Testis (tissue), 3 donors: ENCODE data around the gene ACER3. TPM values are rescaled to one million over a fixed set of nuclear protein-coding genes. Genes with fewer than 3 reads are reported as not detected.
"Not testable (repeated sequence)": the region's sequence is repeated elsewhere in the genome, so short reads cannot be mapped to it uniquely, and the experiment has no call there.

Experiments used
- DNase-seq: peaks from one replicate; pipeline ENCODE4 v3.0.0-alpha.2; 2019
- H3K27ac ChIP-seq, 2 donors: fragments of 200-600 bp; sonication (generic); one replicate each; pipeline ENCODE4 v1.5.1; 2019
- H3K27me3 ChIP-seq: fragments of 200-600 bp; sonication (generic); one replicate; pipeline ENCODE4 v1.5.1; 2019
- H3K36me3 ChIP-seq: fragments of 200-600 bp; sonication (generic); one replicate; pipeline ENCODE4 v1.5.1; 2017; ENCODE audit warnings: low read depth; ENCODE audit errors: missing control alignments
- H3K4me1 ChIP-seq: fragments of 200-600 bp; sonication (generic); one replicate; pipeline ENCODE4 v1.5.1; 2019
- H3K4me3 ChIP-seq, 2 donors: fragments of 200-600 bp; sonication (generic); one replicate each; pipeline ENCODE4 v1.5.1; 2017 to 2019
- H3K9me3 ChIP-seq: fragments of 200-600 bp; sonication (generic); one replicate; pipeline ENCODE4 v1.5.1; 2017
- CTCF ChIP-seq, 3 experiments: fragments of 450-650 bp in 2 of 3; fragments of 200-600 bp in 1 of 3; sonication (generic) in 1 of 3; IDR thresholded peaks; one replicate each; pipeline ENCODE4 v1.5.1; 2016 to 2019; ENCODE audit warnings: antibody characterized with exemption in 3 of 3, mild to moderate bottlenecking in 2 of 3, moderate library complexity in 1 of 3
- POLR2A ChIP-seq: fragments of 450-650 bp; IDR thresholded peaks from one replicate; pipeline ENCODE4 v1.6.1; 2017; ENCODE audit warnings: antibody characterized with exemption, mild to moderate bottlenecking, moderate library complexity
- WGBS, 2 donors: methylation state at CpG; one replicate each; pipeline ENCODE4 v1.1.5; 2018; 5-methylcytosine and 5-hydroxymethylcytosine counted together
- intact Hi-C: fragments of 100-400 bp; cut with DNase I; formaldehyde crosslinking; loops from one replicate; pipeline ENCODE4 v1.15.1; 2023; ENCODE audit warnings: low total_unique reads
- polyA plus RNA-seq: library from polyadenylated mRNA; stranded (reverse); fragments of 350-450 nt; fragmentation: Illumina TruSeq; extraction: RNeasy Lipid Tissue Mini Kit (QIAGEN cat#74804); gene quantifications from one replicate; pipeline ENCODE4 v1.2.3, GENCODE V29; 2014; ENCODE audit warnings: low read depth, low replicate concordance; ENCODE audit not compliant: insufficient read depth
- total RNA-seq, 2 donors: library from RNA; depleted of rRNA; stranded (reverse); fragments of >200 nt; gene quantifications; one replicate each; pipeline ENCODE4 v1.2.3, GENCODE V29; 2016

Gene ACER3
- total and polyA plus RNA-seq, 3 donors from 2014 or later, result 14.6 to 34.8 (median 23.7) TPM

GRCh38 chr11:77003963-77004362 is 143.2 kb downstream of the ACER3 start:
- Histone ChIP-seq H3K27me3 (no peaks in the 10 kb centered on the region), H3K36me3 (no peaks in the 10 kb centered on the region), H3K4me3 (no peak overlapping the region), H3K4me1 (no peaks in the 10 kb centered on the region), H3K27ac (no peak overlapping the region), H3K9me3 (no peaks in the 10 kb centered on the region)
- intact Hi-C loops, result no loop called here
- WGBS, 2 donors, result 42 to 66% methylated on average over 2 of the region's 2 CpGs
- TF ChIP-seq POLR2A, result no peak
- TF ChIP-seq CTCF (IDR thresholded peaks at IDR 0.05), result no peak
- DNase-seq, result no peak

- intact Hi-C loops, result no loop called here
- no peak for DNase-seq
- Histone ChIP-seq H3K4me1 (no peaks in the 10 kb centered on the region), H3K27ac (no peak overlapping the region), H3K36me3 (no peaks in the 10 kb centered on the region), H3K9me3 (no peaks in the 10 kb centered on the region), H3K4me3 (no peak overlapping the region), H3K27me3 (no peaks in the 10 kb centered on the region)
- TF ChIP-seq POLR2A (no peak), CTCF (IDR thresholded peaks at IDR 0.05) (no peak)
These were observed 148.9 kb downstream of the ACER3 start for GRCh38 chr11:77009533-77010160.

- 95 to 96% methylated on average over 2 of the region's 2 CpGs for WGBS, 2 donors
- H3K36me3 ChIP-seq, result no peaks in the 10 kb centered on the region
- no peak overlapping the region for H3K27ac ChIP-seq
- H3K4me3 ChIP-seq, result no peak overlapping the region
- H3K9me3 ChIP-seq, result no peaks in the 10 kb centered on the region
- no peak for TF ChIP-seq POLR2A
- TF ChIP-seq CTCF (IDR thresholded peaks at IDR 0.05), result no peak
- intact Hi-C loops, result no loop called here
- no peaks in the 10 kb centered on the region for H3K27me3 ChIP-seq
- DNase-seq, result no peak
- H3K4me1 ChIP-seq, result no peaks in the 10 kb centered on the region
These were observed 154.0 kb downstream of the ACER3 start for GRCh38 chr11:77014669-77015068.

- H3K4me3 ChIP-seq, intact Hi-C loops, DNase-seq, H3K27ac ChIP-seq, H3K36me3 ChIP-seq, H3K9me3 ChIP-seq, H3K27me3 ChIP-seq, H3K4me1 ChIP-seq: not testable (repeated sequence)
- 84 to 92% methylated on average over 2 of the region's 2 CpGs for WGBS, 2 donors
These were observed 157.7 kb downstream of the ACER3 start for GRCh38 chr11:77018396-77018924.

- WGBS, 2 donors, result 67 to 68% methylated on average over 2 of the region's 2 CpGs
- Histone ChIP-seq H3K36me3 (no peaks in the 10 kb centered on the region), H3K27ac (no peak overlapping the region), H3K4me3 (no peak overlapping the region), H3K9me3 (no peaks in the 10 kb centered on the region), H3K4me1 (no peaks in the 10 kb centered on the region), H3K27me3 (no peaks in the 10 kb centered on the region)
- TF ChIP-seq CTCF (IDR thresholded peaks at IDR 0.05) (no peak), POLR2A (no peak)
- DNase-seq, result no peak
- intact Hi-C loops, result no loop called here
These were observed 159.4 kb downstream of the ACER3 start for GRCh38 chr11:77019976-77020595.
